GM18508 (cell line): Measurements from ENCODE around the gene PCOLCE2.

Experiments
- ATAC-seq: cut with Tn5 transposase; IDR thresholded peaks from one replicate; pipeline ENCODE4 v1.9.1; 2021; ENCODE audit warnings: moderate number of reproducible peaks; ENCODE audit not compliant: insufficient read depth, unreplicated experiment

The PCOLCE2 gene, protein sequence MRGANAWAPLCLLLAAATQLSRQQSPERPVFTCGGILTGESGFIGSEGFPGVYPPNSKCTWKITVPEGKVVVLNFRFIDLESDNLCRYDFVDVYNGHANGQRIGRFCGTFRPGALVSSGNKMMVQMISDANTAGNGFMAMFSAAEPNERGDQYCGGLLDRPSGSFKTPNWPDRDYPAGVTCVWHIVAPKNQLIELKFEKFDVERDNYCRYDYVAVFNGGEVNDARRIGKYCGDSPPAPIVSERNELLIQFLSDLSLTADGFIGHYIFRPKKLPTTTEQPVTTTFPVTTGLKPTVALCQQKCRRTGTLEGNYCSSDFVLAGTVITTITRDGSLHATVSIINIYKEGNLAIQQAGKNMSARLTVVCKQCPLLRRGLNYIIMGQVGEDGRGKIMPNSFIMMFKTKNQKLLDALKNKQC

DNA sequence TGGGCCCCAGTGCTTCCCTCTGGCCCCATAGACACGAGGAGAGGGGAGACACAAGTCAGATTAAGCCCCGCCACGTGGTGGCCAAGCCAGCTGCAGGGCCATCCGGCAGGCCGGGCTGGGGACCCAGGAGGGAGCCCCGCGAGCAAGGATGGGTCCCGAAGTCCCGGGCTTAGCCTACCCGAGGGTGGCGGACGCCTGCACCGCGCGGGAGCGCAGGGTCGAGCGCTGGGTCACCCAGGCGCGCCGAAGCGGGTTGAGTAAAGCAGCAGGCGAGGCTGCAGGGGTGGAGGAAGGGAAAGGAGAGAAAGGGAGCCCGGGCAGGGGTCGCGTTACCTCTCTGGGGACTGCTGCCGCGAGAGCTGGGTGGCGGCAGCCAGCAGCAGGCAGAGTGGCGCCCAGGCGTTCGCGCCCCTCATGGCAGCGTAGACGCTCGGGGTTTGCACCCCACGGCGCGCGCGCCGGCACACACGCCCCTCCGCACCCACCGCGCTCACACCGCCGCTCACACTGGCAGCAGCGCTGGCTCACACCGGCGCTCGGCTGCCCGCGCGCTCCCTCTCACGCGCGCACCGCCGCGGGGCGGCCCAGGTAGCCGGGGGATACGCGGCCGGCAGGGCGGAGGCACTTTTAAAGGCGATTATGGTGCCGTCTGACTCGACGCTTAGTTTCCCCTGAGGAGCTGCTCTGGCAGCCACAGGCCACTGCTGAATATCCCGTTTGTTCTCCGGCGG lies at the start of gene PCOLCE2:
Gene PCOLCE2, minus strand, starts transcription at position 603 of the 731 bp plus-strand sequence. Its CDS starts 187 bp downstream, at position 416.
- no peak for ATAC-seq

GRCh38 chr3:142935963-142936362 lies 47.1 kb upstream of the PCOLCE2 start:
- no peak for ATAC-seq

GRCh38 chr3:142934887-142935269 lies 46.0 kb upstream of the PCOLCE2 start:
- ATAC-seq: no peak

DNA sequence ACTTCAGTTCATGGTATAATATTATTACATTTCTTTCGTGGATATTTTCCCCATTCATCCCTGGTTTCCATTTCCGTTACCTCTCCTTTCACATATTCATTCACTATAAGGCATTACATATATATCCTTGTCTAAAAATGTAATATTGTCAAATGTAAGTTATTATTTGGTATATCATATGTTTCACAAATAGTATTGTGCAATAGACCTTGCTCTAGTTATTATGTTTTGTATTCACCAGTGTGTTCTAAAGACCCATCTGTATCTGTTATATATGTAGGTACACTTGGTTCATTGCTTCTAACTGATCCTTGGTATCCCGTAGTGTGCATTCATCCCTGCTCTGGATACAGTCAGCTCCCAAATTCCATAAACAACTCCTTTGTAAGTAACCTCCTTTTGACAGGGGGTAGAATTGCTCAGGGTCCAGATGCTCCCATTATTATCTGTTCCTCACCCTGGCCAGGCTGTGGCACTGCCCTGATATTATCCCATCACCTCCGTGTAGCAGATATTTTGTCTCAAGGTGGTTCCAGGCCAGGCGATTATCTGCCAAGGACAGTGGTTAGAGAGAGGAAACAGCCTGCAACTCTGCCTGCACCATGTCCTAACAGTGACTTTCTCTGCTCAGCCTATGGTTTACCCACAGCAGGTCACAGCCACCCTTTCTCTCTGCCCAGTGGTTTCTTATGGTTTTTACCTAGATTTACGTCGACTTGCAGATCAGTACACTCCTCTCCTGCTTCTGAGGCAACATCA lies 45.4 kb upstream of the PCOLCE2 start:
- ATAC-seq: no peak

DNA sequence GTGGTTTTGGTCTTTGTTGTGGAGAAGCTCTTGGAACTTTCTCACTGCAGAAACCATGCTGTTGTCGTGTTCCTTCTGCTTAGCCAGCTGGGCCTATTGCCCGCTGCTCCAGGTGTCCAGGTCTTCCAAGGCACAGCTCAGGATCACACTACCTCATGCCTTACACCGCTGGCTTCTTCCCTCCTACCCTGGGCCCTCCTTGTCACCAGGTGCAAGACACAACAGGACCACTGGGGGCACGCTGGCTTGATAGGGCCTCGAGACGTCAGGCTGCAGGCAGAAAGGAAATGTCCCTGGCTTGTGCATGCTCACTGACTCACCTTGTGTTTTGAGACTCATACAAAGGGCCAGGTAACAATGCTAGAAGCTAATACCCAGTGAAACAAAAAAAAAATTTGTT lies 42.3 kb upstream of the PCOLCE2 start:
- ATAC-seq: no peak

GRCh38 chr3:142930463-142930862 lies 41.6 kb upstream of the PCOLCE2 start:
- no peak for ATAC-seq

DNA sequence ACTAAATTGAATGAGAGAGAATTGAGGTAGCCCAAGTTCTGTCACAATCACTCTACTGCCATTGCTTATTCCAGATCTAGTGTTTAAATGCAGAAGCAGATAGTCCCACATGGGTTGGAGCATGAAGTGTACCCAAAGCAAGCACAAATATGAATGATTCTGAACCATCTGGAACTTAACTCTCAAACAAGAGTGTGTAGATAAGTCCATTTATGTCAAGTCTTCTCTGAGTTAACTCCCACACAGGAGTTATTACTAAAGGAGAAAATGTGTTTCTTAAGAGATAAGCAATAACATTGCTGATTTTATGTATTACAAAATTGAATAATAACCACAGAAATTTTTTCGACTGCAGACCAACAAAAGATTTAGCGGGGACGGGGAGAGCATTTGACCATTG lies 41.0 kb upstream of the PCOLCE2 start:
- no peak for ATAC-seq

- peak; percentile 64 for ATAC-seq
Measured at GRCh38 chr3:142929109-142929508, 40.2 kb upstream of the PCOLCE2 start.

DNA sequence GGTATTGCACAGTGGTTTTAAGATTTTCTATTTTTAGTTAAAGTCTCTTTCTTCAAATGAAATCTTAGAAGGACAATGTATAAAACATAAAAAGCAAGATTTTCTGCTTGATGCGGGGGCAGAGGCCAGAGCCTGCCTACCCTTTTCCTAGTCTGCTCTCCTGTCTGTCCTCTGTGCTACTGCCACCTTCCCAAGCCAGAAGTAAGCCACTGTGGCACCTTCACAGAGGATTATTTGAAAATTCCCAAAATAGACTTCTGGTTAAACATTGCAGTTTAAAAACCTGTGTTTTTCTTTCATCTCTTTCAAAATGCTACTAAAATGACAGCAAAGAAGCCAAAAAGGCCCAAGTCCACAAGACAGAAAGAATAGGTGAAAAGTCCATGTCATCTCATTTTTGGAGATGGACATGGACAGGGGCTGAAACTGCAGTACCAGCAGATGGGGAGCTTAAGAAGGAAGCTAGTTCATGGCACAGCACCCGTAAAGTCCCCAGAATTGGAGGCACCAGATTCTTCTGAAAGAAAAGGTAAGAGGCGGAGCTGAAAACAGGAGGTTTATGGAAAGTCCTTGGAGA lies 37.6 kb upstream of the PCOLCE2 start:
- no peak for ATAC-seq

DNA sequence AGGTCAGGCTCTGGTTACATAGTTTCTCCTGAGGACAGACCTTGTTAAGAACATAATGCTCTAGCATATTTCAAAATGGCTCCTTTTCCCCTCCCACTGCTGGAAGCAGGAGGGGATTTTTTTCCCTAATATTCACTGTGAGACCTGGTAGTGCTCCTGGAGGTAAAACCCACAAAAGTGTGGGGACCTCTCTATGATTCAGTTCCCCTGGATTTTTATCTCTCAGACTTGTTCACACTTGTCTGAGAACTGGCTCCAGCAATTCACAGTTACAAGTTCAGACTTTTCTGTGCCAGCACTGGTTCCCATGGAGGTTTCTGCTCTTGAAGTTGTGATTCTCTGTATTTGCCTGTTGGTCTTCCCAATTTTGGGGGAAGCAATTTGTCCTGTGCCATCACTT lies 36.3 kb upstream of the PCOLCE2 start:
- no peak for ATAC-seq

- ATAC-seq: no peak
Measured at GRCh38 chr3:142923694-142924093, 34.8 kb upstream of the PCOLCE2 start.

- no peak for ATAC-seq
Measured at GRCh38 chr3:142916605-142917004, 27.7 kb upstream of the PCOLCE2 start.

GRCh38 chr3:142915636-142916035 lies 26.8 kb upstream of the PCOLCE2 start:
- ATAC-seq: no peak

- no peak for ATAC-seq
Measured at GRCh38 chr3:142914286-142914811, 25.5 kb upstream of the PCOLCE2 start.

- ATAC-seq: no peak
Measured at GRCh38 chr3:142913432-142913831, 24.5 kb upstream of the PCOLCE2 start.

GRCh38 chr3:142912402-142913172 lies 23.7 kb upstream of the PCOLCE2 start:
- ATAC-seq: no peak

DNA sequence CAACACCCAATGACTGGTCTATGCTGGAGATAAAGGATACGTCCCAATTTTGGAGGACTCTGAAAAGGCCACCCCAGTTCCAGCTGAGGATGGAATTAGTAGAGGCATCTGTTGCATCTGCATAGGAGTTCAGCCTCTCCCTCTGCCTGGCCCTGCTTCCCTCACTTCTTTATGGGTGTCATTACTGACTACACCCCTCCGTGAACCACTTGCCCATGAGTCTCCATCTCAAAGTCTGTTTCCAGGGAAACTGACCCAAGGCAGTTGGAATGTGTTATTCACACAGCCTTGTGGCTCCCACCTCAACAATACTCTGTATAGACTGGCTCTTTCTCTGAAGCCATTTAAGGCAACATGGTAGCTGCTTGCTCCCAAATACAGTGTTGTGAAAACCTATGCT lies 21.4 kb upstream of the PCOLCE2 start:
- no peak for ATAC-seq

GRCh38 chr3:142909282-142909681 lies 20.4 kb upstream of the PCOLCE2 start:
- ATAC-seq: no peak

DNA sequence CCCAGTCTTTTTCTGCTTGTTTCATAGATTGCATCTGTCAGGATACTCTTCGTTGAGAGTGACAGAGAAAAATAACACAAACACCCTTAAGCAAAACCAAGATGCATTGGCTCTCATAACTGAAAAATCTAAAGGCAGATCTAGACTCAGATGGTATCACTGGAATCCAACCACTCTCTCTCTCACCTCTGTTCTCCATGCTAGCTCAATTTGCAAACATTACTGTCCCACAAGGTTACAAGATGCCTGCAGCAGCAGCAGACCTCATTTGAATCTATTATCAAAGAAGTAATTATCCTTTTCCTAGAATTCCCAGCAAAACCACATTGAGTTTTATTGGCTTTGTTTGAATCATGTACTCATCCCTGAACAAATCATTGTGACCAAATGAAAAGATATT lies 19.1 kb upstream of the PCOLCE2 start:
- ATAC-seq: no peak
